IPS-18a (cell line): ENCODE measurements around the gene POU2F3.

ENCODE experiments used
- H3K27ac ChIP-seq: one replicate; pipeline ENCODE4 v1.5.1; 2013; ENCODE audit warnings: low read length
- H3K27me3 ChIP-seq: one replicate; pipeline ENCODE4 v1.6.1; 2013; ENCODE audit warnings: mild to moderate bottlenecking, low read length; ENCODE audit not compliant: control insufficient read depth, insufficient read depth
- H3K36me3 ChIP-seq: one replicate; pipeline ENCODE4 v1.6.1; 2013; ENCODE audit warnings: low read depth, low read length; ENCODE audit not compliant: control insufficient read depth
- H3K4me1 ChIP-seq: one replicate; pipeline ENCODE4 v1.6.1; 2013; ENCODE audit warnings: low read depth, low read length; ENCODE audit not compliant: control insufficient read depth
- H3K4me3 ChIP-seq: one replicate; pipeline ENCODE4 v1.5.1; 2013; ENCODE audit warnings: low read length
- H3K9ac ChIP-seq: one replicate; pipeline ENCODE4 v1.6.1; 2013; ENCODE audit warnings: mild to moderate bottlenecking, low read length, moderate library complexity
- H3K9me3 ChIP-seq: one replicate; pipeline ENCODE4 v1.6.1; 2013; ENCODE audit warnings: low read depth, low read length; ENCODE audit not compliant: control insufficient read depth

POU2F3 gene

DNA sequence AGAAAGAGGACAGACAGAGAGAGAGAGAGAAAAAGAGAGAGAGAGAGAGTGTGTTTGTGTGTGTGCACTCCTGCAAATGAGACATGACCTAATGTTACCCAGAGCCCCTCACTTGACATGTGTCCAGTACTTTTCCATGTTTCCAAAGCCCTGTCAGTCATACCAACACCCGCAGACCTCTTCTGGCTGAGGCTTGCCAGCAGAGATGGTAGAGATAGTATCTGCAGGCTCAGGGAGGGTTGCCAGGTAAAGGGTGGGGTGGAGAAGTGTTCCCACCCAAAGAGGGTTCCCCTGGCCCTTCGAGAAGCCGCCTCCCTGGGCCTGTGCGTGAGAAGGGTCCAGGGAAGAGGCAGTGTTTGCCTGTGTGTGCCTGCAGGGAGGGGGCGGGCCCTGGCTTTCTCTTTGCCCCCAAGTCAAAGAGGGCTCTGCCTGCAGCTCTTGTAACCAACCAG is 40.7 kb downstream of the POU2F3 start:
- no peak overlapping the region for H3K4me3 ChIP-seq
- no peak overlapping the region for H3K27ac ChIP-seq
- no peak overlapping the region for H3K9ac ChIP-seq

DNA sequence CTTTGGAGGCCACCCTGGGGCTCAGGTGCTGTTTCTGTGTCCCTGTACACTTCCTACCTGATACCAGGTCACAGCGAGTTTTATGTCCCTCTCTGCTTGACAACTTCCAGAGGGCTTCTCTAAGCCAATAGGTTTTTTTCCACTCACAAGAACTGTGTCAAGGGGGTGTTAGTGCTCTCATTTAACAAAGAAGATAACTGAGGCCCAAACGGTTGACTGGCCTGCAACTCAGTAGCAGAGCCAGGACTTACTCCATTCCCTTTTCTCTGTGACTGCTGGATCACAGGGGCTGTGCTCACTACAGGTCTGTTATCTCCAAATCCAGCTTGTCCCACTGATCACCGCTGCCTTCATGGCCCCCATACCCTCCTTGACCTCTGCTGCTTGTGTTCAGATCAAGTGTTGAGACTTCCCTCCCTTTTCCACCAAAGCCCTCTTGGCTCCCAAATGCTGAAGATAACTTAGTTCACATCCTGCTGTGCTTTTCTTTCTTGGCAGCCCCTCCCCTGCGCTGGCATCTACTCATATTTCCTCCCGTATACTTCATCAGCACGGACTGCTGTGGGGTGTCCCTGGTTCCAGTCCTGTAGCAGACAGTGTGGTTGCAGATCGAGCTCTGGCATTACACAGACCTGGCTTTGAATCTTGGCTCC is 41.3 kb downstream of the POU2F3 start:
- Histone ChIP-seq H3K36me3 (no peaks in the 10 kb centered on the region), H3K9me3 (no peaks in the 10 kb centered on the region), H3K9ac (no peak overlapping the region), H3K4me1 (no peaks in the 10 kb centered on the region), H3K27me3 (no peaks in the 10 kb centered on the region), H3K27ac (no peak overlapping the region), H3K4me3 (no peak overlapping the region)

More for the DNA sequence above, 40.7 kb downstream of the POU2F3 start:
- Histone ChIP-seq H3K27me3 (no peaks in the 10 kb centered on the region), H3K4me1 (no peaks in the 10 kb centered on the region), H3K9me3 (no peaks in the 10 kb centered on the region), H3K36me3 (no peaks in the 10 kb centered on the region)

DNA sequence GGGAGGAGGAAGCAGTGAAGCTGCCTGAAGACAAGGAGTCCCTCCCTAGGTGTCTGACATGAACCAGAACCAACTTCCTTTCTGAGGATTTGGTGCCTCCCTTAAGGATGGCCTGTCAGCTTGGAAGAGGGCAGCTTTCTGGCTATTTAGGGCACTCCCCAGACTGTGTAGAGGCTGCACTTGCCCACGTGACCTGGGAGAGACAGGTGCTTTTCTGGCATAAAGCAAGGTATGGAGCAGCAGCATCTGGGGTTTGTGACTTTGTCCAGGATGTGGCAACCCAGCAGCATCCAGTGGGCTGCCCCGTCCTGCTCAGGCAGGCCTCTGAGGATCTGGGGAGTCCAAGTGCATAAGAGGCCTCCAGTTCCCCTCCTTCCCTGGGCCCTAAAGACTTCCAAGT is 43.2 kb downstream of the POU2F3 start:
- Histone ChIP-seq H3K4me1 (no peaks in the 10 kb centered on the region), H3K4me3 (no peak overlapping the region), H3K9ac (no peak overlapping the region), H3K27ac (no peak overlapping the region), H3K9me3 (no peaks in the 10 kb centered on the region), H3K27me3 (no peaks in the 10 kb centered on the region), H3K36me3 (no peaks in the 10 kb centered on the region)

DNA sequence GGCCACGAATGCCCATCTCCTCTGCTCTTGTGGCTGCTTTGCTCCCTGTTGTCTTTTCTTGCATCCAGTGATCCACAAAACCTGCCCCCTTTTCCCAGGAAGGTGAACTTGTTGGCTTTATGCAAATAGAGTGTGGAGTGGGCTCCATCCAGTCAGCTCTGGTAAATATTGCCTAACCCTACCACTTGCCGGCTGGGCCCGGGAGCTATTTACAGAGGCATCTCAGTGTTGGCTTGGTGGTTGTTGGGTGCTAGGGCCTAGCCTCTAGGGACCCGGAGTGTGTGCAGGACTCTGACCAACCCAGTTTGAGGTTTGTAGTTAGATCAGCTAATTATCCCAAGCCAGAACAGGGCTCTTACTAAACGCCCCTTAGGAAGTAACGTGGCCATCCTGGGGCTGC is 44.3 kb downstream of the POU2F3 start:
- H3K4me1 ChIP-seq: no peaks in the 10 kb centered on the region
- no peaks in the 10 kb centered on the region for H3K27me3 ChIP-seq
- H3K9ac ChIP-seq: no peak overlapping the region
- no peak overlapping the region for H3K27ac ChIP-seq
- no peak overlapping the region for H3K4me3 ChIP-seq
- no peaks in the 10 kb centered on the region for H3K9me3 ChIP-seq
- no peaks in the 10 kb centered on the region for H3K36me3 ChIP-seq

DNA sequence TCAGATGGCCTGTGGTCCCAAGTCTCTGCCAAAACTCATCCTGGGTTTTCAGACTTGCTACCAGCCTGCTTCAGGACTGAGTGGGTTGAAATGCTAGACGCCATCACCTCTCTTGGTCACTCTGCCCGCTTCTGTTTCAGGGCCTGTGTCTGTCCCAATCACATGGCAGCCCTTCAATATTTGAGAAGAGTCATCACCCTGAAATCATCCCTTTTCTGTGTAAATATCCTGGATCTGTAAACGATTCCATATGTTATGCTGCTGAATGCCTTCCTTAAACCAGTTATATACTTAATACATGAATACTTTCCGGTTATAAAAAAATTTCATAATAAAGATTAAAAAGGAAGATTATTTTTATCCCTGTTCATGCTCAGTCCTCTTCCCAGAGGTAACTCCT is 45.3 kb downstream of the POU2F3 start:
- H3K4me3 ChIP-seq: no peak overlapping the region
- H3K27ac ChIP-seq: no peak overlapping the region
- H3K36me3 ChIP-seq: no peaks in the 10 kb centered on the region
- no peaks in the 10 kb centered on the region for H3K4me1 ChIP-seq
- H3K9ac ChIP-seq: no peak overlapping the region
- H3K9me3 ChIP-seq: no peaks in the 10 kb centered on the region
- no peaks in the 10 kb centered on the region for H3K27me3 ChIP-seq

DNA sequence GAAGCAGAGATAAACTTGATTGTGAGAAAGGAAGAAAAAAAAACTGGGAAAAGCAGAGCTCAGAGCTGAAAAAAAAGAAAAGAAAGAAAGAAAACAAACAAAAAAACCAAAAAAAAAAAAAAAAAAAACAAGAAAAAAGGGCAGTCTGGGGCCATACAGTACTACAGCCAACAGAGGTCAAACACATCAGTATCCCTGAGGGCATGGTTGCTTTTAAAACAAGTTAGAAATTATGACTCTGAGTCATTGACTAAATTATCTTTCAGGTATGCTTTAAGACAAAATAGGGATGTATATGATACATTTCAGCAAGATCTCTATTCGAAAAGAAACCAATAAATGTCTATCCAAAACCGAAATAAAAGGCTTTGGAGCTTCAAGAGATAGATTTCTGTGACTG is 48.1 kb downstream of the POU2F3 start:
- H3K27ac ChIP-seq: no peak overlapping the region
- H3K27me3 ChIP-seq: no peaks in the 10 kb centered on the region
- no peaks in the 10 kb centered on the region for H3K9me3 ChIP-seq

DNA sequence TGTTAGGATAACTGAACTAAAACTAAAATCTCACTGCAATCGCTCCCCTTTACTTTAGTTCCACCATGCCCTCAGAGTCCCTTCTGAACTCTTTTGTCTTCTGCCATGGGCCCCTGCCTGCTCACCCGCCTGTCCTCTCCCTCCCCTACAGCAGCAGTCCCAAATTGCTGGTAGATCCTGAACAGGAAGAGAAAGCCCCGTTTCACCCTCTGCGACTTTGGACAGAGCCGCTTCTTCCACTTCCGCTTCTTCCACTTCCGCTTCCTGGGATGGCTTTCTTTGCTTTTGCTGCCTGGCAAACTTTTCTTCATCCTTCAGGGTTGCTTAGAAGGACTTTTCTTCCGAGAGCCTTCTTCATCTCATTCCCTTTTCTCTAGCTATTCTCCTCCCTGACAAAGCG is 49.5 kb downstream of the POU2F3 start:
- Histone ChIP-seq H3K4me3 (no peak overlapping the region), H3K36me3 (no peaks in the 10 kb centered on the region), H3K4me1 (no peaks in the 10 kb centered on the region), H3K27ac (no peak overlapping the region), H3K9ac (no peak overlapping the region), H3K27me3 (no peaks in the 10 kb centered on the region), H3K9me3 (no peaks in the 10 kb centered on the region)

More for the DNA sequence above, 48.1 kb downstream of the POU2F3 start:
- no peaks in the 10 kb centered on the region for H3K36me3 ChIP-seq
- H3K4me1 ChIP-seq: no peaks in the 10 kb centered on the region
- H3K4me3 ChIP-seq: no peak overlapping the region
- H3K9ac ChIP-seq: no peak overlapping the region

DNA sequence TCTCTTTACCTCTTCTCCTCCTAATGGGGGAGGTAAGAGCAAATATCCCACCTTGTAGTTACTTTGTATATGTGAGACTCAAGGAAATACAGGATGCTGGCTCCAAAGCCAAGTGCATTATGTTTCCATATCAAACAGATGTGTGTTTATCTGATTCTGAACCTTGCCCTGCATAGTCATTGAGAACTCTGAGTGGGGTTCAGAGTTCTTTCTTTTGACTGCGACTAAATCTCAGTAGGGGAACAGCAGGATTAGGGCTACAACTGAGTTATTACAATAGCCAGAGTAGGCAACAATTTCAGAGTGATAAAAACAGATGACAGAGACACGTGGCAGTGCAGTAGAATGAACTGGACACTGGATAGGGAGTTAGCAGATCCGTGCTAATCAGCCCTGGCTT is 51.0 kb downstream of the POU2F3 start:
- Histone ChIP-seq H3K9me3 (no peaks in the 10 kb centered on the region), H3K27ac (no peak overlapping the region), H3K36me3 (no peaks in the 10 kb centered on the region), H3K4me1 (no peaks in the 10 kb centered on the region), H3K9ac (no peak overlapping the region), H3K4me3 (no peak overlapping the region), H3K27me3 (no peaks in the 10 kb centered on the region)

DNA sequence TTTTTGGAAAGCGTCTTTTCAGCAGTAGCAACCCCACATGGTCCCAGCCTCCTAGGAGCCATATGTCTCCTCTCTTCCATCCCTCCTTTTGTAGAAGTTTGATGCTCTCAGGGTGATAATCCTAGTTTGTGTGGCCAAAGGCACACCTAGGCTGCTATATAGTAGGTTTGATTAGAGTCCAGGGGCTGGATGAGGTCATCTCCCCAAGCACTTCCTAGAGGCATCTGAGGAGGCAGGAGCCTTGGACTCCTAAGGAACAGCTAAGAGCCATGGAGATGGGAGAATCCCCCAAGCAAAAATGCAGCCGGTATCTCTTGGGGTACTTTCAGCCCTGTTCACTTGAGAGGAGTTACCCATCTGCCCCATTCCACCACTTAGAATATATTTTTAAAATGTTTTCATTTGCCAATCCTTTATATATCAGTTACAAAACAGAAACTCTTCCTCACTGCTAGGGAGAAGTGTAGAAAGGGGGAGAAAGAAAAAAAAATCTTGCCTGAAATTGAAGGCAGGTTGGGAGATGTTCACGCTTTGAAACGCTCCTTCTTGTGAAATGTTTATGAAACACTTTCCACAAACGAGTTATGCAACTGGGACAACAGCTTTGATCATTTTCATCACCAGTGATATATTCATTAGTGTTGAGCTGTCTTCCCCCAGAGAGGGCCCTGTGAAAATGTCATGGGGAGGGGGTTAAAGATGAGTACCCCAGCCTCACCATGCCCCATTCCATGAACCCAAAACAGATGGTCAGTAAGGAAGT is 53.3 kb downstream of the POU2F3 start:
- H3K9ac ChIP-seq: no peak overlapping the region
- H3K27me3 ChIP-seq: no peaks in the 10 kb centered on the region
- no peak overlapping the region for H3K4me3 ChIP-seq
- H3K36me3 ChIP-seq: no peaks in the 10 kb centered on the region
- no peak overlapping the region for H3K27ac ChIP-seq
- no peaks in the 10 kb centered on the region for H3K9me3 ChIP-seq
- no peaks in the 10 kb centered on the region for H3K4me1 ChIP-seq

DNA sequence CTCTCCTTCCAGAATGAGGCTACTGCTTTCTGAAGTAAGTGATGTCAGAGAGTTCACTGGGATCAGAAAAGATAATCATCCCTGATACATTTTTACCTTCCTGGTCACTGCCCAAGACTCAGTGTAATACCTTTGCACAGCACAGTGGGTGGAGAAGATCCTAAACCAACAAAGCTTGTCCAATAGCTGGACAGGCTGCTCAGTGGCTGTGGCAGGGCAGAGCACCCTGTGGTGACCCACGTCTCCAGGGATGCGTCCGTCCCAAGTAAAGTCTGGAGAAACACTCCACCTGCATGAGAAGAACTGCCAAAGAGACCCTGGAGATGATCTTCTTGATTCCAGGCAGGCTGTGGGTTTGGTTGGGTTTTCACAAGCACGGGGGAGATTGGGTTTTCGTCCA is 54.2 kb downstream of the POU2F3 start:
- Histone ChIP-seq H3K27ac (no peak overlapping the region), H3K4me3 (no peak overlapping the region), H3K9me3 (no peaks in the 10 kb centered on the region), H3K9ac (no peak overlapping the region), H3K4me1 (no peaks in the 10 kb centered on the region), H3K27me3 (no peaks in the 10 kb centered on the region), H3K36me3 (no peaks in the 10 kb centered on the region)

DNA sequence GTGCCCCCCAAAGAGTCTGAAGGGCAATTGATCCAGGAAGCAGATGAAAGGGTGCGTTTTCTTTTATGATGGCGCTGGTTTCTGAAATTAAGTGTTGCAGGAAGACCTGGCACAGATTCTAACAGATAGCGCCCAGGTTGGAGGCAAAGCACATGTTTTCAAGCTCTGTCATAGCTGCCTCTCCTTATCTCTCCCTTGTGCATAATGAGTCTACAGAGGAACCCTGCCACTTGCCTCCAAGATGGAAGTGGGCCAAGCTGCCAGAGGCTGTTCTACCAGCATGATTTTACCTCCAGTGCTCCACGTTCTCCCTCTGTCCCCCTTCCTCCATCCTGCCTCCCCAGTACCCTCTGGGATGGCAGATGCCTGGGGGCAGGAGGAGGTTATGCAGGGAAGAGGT is 55.2 kb downstream of the POU2F3 start:
- H3K36me3 ChIP-seq: no peaks in the 10 kb centered on the region
- no peaks in the 10 kb centered on the region for H3K27me3 ChIP-seq
- no peak overlapping the region for H3K4me3 ChIP-seq
- H3K27ac ChIP-seq: no peak overlapping the region
- no peaks in the 10 kb centered on the region for H3K9me3 ChIP-seq
- no peak overlapping the region for H3K9ac ChIP-seq
- peaks cover 3% of the 10 kb centered on the region for H3K4me1 ChIP-seq

DNA sequence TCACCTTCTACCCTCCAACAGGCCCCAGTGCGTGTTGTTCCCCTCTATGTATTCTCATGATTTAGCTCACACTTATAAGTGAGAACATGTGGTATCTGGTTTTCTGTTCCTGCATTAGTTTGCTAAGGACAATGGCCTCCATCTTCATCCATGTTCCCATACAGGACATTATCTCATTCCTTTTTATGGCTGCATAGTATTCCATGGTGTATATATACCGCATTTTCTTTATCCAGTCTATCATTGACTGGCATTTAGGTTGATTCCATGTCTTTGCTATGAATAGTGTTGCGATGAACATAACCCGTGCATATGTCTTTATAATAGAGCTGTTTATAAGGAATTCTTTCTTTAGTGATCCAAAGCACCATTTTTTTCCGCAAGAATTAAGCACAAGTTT is 56.6 kb downstream of the POU2F3 start:
- H3K4me1 ChIP-seq: peaks cover 3% of the 10 kb centered on the region
- no peaks in the 10 kb centered on the region for H3K36me3 ChIP-seq
- no peaks in the 10 kb centered on the region for H3K27me3 ChIP-seq
- no peak overlapping the region for H3K4me3 ChIP-seq
- H3K27ac ChIP-seq: no peak overlapping the region
- H3K9me3 ChIP-seq: no peaks in the 10 kb centered on the region
- no peak overlapping the region for H3K9ac ChIP-seq
